ENCODE measurements around the gene ACTL7B.

ACTL7B gene

GRCh38 chr9:108883085-108883484, 27.3 kb upstream of the ACTL7B start:
- TF ChIP-seq, protein P1, sequence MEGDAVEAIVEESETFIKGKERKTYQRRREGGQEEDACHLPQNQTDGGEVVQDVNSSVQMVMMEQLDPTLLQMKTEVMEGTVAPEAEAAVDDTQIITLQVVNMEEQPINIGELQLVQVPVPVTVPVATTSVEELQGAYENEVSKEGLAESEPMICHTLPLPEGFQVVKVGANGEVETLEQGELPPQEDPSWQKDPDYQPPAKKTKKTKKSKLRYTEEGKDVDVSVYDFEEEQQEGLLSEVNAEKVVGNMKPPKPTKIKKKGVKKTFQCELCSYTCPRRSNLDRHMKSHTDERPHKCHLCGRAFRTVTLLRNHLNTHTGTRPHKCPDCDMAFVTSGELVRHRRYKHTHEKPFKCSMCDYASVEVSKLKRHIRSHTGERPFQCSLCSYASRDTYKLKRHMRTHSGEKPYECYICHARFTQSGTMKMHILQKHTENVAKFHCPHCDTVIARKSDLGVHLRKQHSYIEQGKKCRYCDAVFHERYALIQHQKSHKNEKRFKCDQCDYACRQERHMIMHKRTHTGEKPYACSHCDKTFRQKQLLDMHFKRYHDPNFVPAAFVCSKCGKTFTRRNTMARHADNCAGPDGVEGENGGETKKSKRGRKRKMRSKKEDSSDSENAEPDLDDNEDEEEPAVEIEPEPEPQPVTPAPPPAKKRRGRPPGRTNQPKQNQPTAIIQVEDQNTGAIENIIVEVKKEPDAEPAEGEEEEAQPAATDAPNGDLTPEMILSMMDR (IDR thresholded peaks at IDR 0.05; ENCODE audit: low read depth, low read length) = no peak
- no peak overlapping the region for H3K4me3 ChIP-seq (ENCODE audit: low read depth, low read length)
- no peaks in the 10 kb centered on the region for H3K9me3 ChIP-seq
- no peaks in the 10 kb centered on the region for H3K27me3 ChIP-seq
- peaks cover 4% of the 10 kb centered on the region; the same call in 1 of the 2 replicates for H3K4me1 ChIP-seq
- no peak for DNase-seq
- peaks cover 43% of the 10 kb centered on the region for H3K36me3 ChIP-seq

GRCh38 chr9:108882052-108882888, 26.5 kb upstream of the ACTL7B start:
- Histone ChIP-seq H3K4me3 (ENCODE audit: low read depth, low read length) (no peak overlapping the region), H3K4me1 (peaks cover 4% of the 10 kb centered on the region; the same call in 1 of the 2 replicates), H3K27me3 (no peaks in the 10 kb centered on the region), H3K36me3 (peaks cover 42% of the 10 kb centered on the region), H3K9me3 (no peaks in the 10 kb centered on the region)
- TF ChIP-seq, protein P1 (IDR thresholded peaks at IDR 0.05; ENCODE audit: low read depth, low read length) = no peak
- DNase-seq = no peak

- TF ChIP-seq, protein P1 (IDR thresholded peaks at IDR 0.05; ENCODE audit: low read depth, low read length) = no peak
- Histone ChIP-seq H3K27me3 (no peaks in the 10 kb centered on the region), H3K36me3 (peaks cover 47% of the 10 kb centered on the region), H3K4me1 (peaks cover under 1% of the 10 kb centered on the region; the same call in 1 of the 2 replicates), H3K4me3 (ENCODE audit: low read depth, low read length) (no peak overlapping the region), H3K9me3 (no peaks in the 10 kb centered on the region)
- DNase-seq = no peak
Observed at GRCh38 chr9:108880738-108881316, 25.0 kb upstream of the ACTL7B start.

- peaks cover 63% of the 10 kb centered on the region for H3K36me3 ChIP-seq
- TF ChIP-seq, protein P1 (IDR thresholded peaks at IDR 0.05; ENCODE audit: low read depth, low read length) = no peak
- no peaks in the 10 kb centered on the region for H3K9me3 ChIP-seq
Observed at GRCh38 chr9:108877524-108877923, 21.7 kb upstream of the ACTL7B start.

DNA sequence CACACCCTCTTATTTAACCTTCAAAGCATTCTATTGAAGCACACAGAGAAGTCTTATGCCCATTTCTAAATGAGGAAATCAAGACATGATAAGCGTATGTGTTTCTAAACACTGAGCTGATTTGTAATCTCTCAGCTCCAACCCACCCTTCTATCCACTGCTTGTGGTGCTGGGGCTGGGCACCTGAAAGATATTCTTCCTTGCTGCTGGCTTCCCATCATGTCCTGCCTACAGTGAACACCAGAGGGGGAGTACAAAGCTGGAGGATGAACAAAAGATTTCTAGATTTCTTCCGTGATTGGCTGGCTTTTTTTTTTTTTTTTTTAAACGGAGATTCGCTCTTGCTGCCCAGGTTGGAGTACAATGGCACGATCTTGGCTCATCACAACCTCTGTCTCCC, 20.6 kb upstream of the ACTL7B start:
- peaks cover 68% of the 10 kb centered on the region for H3K36me3 ChIP-seq
- H3K4me3 ChIP-seq (ENCODE audit: low read depth, low read length) = no peak overlapping the region
- H3K27me3 ChIP-seq = no peaks in the 10 kb centered on the region
- H3K4me1 ChIP-seq = no peaks in the 10 kb centered on the region
- DNase-seq = no peak
- TF ChIP-seq, protein P1 (IDR thresholded peaks at IDR 0.05; ENCODE audit: low read depth, low read length) = no peak
- no peaks in the 10 kb centered on the region for H3K9me3 ChIP-seq

More at GRCh38 chr9:108877524-108877923, 21.7 kb upstream of the ACTL7B start:
- DNase-seq = no peak
- no peaks in the 10 kb centered on the region for H3K27me3 ChIP-seq
- no peak overlapping the region for H3K4me3 ChIP-seq (ENCODE audit: low read depth, low read length)
- H3K4me1 ChIP-seq = no peaks in the 10 kb centered on the region
